GM10847 (cell line): ENCODE results near the gene NTSR1.
A peak's percentile ranks its signal among the peaks of the same experiment; 100 is the strongest.

Experiments
- POLR2A ChIP-seq: IDR thresholded peaks from 2 replicates; pipeline ENCODE4 v1.6.1; 2011; ENCODE audit not compliant: insufficient read length; ENCODE audit errors: extremely low read depth

Gene NTSR1

DNA sequence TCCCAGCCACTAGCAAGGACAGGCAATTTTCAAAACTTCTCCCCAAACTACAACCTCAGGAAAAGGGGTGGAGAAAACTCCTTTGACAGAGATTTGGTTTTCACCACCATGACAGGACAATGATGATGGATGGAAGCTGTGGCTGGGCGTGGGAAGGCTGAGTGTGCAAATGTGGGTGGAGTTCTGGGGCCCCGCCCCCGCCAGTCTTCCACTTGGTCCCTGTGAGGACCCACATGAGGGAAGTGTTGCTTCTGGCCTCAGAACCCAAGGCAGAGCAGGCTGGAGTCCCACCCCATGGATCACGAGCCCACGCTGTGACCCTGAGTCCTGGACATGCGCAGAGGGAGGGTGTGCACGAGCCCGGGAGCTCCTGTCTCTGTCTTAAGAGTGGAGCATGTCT lies 66.1 kb downstream of the NTSR1 start:
- TF ChIP-seq POLR2A = no peak

- no peak for TF ChIP-seq POLR2A
Measured at GRCh38 chr20:62775206-62775605, 66.6 kb downstream of the NTSR1 start.

- TF ChIP-seq POLR2A = no peak
Measured at GRCh38 chr20:62776035-62776691, 67.5 kb downstream of the NTSR1 start.

DNA sequence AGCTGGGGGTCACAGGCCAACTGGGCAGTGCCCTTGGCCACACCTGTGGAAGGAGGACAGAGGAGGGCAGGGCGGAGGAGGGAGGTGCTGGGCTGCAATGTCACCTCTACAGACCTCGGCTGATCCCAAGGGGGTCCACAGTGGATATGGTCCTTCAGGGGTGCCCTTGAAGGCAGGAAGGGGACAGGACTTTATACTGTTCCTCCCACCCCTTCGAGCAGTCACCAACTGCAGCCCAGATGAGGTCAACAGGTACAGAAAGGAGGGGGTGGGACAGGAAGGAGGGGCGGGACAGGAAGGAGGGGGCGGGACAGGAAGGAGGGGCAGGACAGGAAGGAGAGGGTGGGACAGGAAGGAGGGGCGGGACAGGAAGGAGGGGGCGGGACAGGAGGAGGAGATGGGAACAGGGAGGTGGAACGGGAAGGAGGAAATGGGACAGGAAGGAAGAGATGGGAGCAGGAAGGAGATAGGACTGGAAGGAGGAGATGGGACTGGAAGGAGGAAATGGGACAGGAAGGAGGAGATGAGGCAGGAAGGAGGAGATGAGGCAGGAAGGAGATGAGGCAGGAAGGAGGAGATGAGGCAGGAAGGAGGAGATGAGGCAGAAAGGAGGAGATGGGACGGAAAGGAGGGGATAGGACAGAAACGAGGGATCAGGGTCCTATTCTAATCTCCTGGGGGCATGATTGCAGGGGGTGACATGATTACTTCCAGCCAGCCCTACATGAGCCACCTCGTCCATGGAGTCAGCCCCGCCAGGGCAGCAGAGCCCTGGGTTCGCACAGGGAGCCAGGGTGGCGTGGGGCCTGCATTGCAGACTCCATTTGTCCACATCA lies 68.3 kb downstream of the NTSR1 start:
- TF ChIP-seq POLR2A = peak; percentile 32

DNA sequence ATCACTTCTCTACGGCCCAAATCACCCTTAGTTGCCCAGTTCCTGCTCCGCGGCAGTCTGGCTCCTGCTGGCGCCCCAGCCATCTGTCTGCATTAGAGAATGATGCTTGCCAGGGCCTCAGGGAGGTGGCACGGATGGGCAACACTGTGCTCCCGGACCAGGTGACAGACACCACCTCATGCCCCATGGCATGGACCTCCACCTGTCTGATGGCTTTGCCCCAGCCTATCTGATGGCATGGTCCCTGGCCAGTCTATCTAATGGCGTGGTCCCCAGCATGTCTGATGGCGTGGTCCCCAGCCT lies 68.8 kb downstream of the NTSR1 start:
- TF ChIP-seq POLR2A = no peak

DNA sequence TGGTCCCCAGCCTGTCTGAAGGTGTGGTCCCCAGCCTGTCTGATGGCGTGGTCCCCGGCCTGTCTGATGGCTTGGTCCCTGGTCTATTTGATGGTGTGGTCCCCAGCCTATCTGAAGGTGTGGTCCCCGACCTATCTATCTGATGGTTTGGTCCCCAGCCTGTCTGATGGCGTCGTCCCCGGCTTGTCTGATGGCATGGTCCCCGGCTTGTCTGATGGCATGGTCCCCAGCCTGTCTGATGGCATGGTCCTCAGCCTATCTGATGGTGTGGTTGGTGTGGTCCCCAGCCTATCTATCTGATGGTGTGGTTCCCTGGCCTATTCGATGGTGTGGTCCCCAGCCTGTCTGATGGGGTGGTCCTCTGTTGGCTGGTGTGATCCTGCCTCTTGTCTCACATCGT lies 69.4 kb downstream of the NTSR1 start:
- TF ChIP-seq POLR2A = no peak

DNA sequence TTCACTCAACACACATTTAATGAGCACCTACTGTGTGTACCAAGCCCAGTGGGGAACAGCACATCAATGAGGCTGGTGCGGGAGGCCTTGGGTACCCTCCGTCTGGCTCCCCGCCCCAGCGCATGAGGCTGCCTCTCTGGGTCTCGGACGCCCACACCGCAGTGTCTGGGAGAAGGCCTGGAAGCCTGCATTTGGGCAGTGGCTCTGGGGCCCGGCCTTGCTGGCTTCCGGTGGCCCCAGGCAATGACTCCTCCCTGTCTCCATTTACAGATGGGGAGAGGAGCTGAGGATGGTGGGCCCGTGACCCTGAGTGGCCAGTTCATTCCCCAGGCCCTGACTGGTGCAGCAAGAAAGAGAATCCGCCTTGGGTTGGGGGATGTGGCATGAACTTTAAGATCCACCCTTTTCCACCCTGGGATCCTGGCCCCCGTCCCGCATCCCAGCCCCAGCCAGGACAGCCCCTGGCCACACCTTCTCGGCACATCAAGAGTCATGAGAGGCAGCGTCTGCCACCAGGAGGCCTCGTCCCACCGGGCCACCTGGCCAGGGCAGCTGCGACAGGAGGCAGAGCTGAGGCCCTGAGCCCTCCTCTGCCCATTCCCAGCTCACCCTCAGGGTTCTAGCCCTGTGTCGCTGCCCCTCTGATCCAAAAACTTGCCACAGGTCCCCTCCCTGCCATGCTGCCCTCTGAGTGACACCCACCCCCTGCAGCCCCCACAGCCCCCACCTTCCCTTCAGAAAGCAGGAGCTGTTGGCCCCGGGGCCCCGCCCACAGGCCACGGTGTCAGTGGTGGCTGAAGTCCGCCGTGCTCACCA lies 70.2 kb downstream of the NTSR1 start:
- no peak for TF ChIP-seq POLR2A

DNA sequence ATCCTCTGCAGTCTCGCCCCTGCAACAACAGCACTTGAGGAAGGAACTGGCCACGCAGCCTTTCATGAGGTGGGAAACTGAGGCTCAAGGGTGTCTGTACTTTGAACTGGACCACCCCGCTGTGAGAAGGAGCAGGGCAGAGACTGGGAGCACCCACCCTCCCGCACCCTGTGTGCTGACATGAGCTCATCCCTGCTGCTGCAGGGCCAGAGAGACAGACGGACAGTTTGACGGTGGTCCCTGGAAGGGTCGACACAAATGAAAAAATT lies 70.7 kb downstream of the NTSR1 start:
- no peak for TF ChIP-seq POLR2A

DNA sequence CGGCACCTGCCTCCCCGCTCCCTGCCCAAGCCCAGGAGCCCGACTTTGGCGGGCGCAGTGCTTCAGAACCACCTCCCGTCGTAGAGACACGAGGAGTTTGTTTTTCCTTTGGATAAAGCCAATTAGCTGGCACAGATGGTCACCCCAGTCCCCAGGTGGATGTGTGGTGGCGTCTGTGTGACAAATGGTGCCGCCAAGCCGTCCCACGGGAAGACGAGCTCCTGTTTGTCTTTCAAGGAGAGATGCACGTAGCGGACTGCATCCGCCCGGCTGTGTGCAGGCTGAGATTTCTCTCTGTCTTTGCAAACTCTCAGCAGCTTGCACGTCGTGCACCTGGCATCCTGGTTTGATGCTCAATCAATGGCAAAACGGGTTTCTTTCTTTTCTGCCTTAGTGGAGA lies 71.6 kb downstream of the NTSR1 start:
- no peak for TF ChIP-seq POLR2A

DNA sequence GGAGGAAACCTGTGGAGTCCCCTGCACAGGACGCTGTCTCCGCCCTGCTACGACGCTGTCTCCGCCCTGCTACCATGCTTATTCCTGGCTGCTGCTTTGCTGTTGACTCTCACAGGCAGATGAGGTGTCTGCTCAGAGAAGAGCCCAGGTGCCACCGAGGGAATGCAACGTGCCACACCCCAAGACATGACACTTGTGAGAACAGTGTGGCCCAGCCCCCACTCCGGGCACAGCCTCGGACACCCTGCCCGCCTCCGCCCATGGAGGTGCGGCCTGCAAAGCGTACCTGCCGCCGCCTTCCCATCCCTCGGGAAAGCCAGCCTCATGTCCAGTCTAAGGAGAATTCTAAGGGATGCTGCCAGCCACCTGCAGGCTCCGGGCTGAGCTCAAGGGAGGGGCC lies 72.1 kb downstream of the NTSR1 start:
- TF ChIP-seq POLR2A = no peak

DNA sequence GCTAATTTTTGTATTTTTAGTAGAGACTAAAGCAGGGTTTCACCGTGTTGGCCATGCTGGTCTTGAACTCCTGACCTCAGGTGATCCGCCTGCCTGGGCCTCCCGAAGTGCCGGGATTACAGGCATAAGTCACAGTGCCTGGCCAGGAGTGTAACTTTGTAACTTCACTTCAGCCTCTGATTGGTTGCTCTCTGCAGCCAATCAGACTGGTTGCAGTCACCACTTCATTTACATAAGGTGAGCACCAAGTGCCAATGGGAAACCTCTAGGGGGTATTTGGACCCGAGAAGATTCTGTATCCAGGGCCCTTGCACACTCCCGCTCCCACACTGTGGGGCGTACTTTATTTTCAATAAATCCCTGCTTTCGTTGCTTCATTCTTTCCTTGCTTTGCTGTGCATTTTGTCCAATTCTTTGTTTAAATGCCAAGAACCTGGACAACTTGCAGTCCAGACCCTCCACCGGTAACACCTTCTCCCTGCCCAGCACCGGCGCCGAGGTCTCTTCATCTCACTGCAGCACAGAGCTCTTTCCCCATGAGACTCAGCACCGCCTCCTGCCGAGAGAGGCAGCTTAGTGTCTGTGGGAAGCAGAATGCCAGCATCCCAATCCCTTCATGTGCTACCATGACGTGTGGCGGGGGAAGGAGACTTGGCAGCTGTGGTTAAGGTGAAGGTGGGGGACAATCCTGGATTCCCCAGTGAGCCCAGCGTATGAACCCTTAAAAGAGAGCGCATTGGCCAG lies 73.7 kb downstream of the NTSR1 start:
- TF ChIP-seq POLR2A = no peak

GRCh38 chr20:62782893-62783278 lies 74.2 kb downstream of the NTSR1 start:
- TF ChIP-seq POLR2A = no peak

- TF ChIP-seq POLR2A = no peak
Measured at GRCh38 chr20:62784497-62784896, 75.9 kb downstream of the NTSR1 start.

DNA sequence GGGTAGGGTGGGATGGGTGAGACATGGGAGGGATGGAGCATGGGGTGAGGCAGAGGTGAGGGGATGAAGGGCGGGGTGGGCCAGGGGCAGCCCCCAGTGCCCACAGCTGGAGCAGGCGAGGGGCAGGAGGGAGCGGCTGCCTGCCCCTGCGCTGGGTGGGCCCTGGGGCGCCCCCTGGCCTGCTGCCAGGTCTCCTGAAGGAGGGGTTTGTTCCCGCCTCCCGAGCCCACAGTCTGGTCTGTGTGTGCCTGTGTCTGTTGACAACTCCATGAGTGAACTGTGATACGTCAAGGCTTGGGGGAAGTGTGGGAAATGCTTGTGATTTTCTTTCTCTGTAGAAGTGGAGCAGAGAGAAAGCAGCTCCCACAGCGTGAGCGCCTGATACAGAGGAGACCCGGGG lies 76.8 kb downstream of the NTSR1 start:
- no peak for TF ChIP-seq POLR2A

- TF ChIP-seq POLR2A = no peak
Measured at GRCh38 chr20:62786157-62786556, 77.5 kb downstream of the NTSR1 start.

DNA sequence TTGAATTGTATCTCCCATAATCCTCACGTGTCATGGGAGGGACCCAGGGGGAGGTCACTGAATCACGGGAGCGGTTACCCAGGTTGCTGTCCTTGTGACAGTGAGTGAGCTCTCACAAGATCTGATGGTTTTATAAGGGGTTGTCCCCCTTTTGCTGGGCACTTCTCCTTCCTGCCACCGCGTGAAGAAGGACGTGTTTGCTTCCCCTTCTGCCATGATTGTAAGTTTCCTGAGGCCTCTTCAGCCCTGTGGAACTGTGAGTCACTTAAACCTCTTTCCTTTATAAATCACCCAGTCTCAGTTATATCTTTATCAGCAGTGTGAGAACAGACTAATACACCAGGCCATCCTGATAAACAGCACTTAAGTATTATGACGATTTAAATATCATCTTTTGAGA lies 78.7 kb downstream of the NTSR1 start:
- TF ChIP-seq POLR2A = no peak

GRCh38 chr20:62787866-62788265 lies 79.2 kb downstream of the NTSR1 start:
- no peak for TF ChIP-seq POLR2A
